Prostate gland (tissue), 2 donors: ENCODE results near the gene TIMP2. TPM values are rescaled to one million over a fixed set of nuclear protein-coding genes. Genes with fewer than 3 reads are reported as not detected.

ENCODE experiments used
- DNase-seq: peaks from one replicate; pipeline ENCODE4 v3.0.0-alpha.2; 2019; ENCODE audit warnings: low spot score
- H3K27ac ChIP-seq, 2 donors: fragments of 200-600 bp; sonication (generic); 2 replicates each; pipeline ENCODE4 v1.5.1; 2017 to 2019
- H3K27me3 ChIP-seq: fragments of 200-600 bp; sonication (generic); replicated peaks from 2 replicates; pipeline ENCODE4 v1.5.1; 2019; ENCODE audit not compliant: insufficient read depth
- H3K36me3 ChIP-seq, 2 donors: fragments of 200-600 bp; sonication (generic); 1 replicate in 1 of 2; 2 replicates in 1 of 2; pipeline versions ENCODE4 v1.5.1 to v1.8.1; 2017 to 2019
- H3K4me1 ChIP-seq: fragments of 200-600 bp; sonication (generic); replicated peaks from 2 replicates; pipeline ENCODE4 v1.5.1; 2019
- H3K4me3 ChIP-seq, 2 donors: fragments of 200-600 bp; sonication (generic); 2 replicates each; pipeline ENCODE4 v1.5.1; 2017 to 2019
- H3K9me3 ChIP-seq: fragments of 200-600 bp; sonication (generic); 2 replicates; pipeline ENCODE4 v1.5.1; 2017
- POLR2A ChIP-seq: fragments of 450-650 bp; IDR thresholded peaks from one replicate; pipeline ENCODE4 v1.6.1; 2016; ENCODE audit warnings: antibody characterized with exemption, mild to moderate bottlenecking
- POLR2AphosphoS5 ChIP-seq: sonication (generic); formaldehyde crosslinking; IDR thresholded peaks from one replicate; pipeline ENCODE4 v1.6.1; 2017; ENCODE audit warnings: antibody characterized with exemption
- WGBS: methylation state at CpG from one replicate; pipeline ENCODE4 v1.1.5; 2018; 5-methylcytosine and 5-hydroxymethylcytosine counted together
- intact Hi-C: fragments of 100-400 bp; cut with DNase I; formaldehyde crosslinking; loops from one replicate; pipeline ENCODE4 v1.14.2; 2022
- total RNA-seq, 2 donors: library from RNA; depleted of rRNA; stranded (reverse); fragments of >200 nt; gene quantifications; one replicate each; pipeline ENCODE4 v1.1.0, GENCODE V29; 2016
- TF ChIP-seq, protein P1 (sequence below), 4 experiments: fragments of 200-600 bp in 2 of 4; fragments of 450-650 bp in 2 of 4; sonication (generic) in 2 of 4; IDR thresholded peaks; 1 replicate in 3 of 4; 2 replicates in 1 of 4; pipeline ENCODE4 v1.5.1; 2016 to 2019; ENCODE audit warnings: antibody characterized with exemption in 4 of 4, mild to moderate bottlenecking in 2 of 4, moderate library complexity in 2 of 4

Gene TIMP2
- total RNA-seq, 2 donors from 2014 or later: 54.5 to 500 TPM

DNA sequence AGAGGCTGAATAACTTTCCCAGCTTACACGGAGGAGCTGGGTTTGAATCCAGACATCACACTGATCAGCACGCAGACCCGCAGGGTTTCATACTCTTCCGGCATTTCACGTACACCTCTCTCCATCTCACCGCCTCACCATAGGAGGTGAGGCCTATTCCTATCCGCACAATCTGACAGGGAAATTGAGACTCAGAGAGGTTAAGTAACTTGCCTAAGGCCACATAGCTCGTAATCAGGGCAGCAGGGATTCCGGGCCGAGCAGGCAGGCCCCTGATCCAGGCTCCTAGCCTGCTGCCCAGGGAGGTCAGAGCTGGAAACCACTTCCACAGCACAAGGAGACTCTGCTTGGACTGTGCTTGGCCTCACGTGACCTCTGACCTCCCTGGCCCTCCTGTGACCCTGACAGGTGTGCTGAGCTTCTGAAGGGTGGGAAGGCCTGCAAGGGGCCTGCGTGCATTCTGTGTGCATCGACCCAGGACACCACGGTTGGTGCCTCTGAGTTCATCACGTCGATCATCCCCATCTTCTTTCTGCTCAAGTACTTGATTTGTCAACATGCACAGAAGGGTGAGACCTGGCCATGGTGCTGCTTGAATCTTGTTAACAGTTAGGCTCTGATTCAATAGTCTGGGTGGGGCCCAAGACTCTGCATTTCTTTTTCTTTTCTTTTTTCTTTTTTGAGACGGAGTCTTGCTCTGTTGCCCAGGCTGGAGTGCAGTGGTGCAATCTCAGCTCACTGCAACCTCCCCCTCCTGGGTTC lies 26.9 kb downstream of the TIMP2 start:
- Histone ChIP-seq H3K27ac (no peak overlapping the region), H3K27me3 (no peaks in the 10 kb centered on the region), H3K36me3 (no peaks in the 10 kb centered on the region), H3K4me1 (no peaks in the 10 kb centered on the region), H3K9me3 (no peaks in the 10 kb centered on the region), H3K4me3 (no peak overlapping the region)
- TF ChIP-seq POLR2AphosphoS5: no peak
- TF ChIP-seq, protein P1, sequence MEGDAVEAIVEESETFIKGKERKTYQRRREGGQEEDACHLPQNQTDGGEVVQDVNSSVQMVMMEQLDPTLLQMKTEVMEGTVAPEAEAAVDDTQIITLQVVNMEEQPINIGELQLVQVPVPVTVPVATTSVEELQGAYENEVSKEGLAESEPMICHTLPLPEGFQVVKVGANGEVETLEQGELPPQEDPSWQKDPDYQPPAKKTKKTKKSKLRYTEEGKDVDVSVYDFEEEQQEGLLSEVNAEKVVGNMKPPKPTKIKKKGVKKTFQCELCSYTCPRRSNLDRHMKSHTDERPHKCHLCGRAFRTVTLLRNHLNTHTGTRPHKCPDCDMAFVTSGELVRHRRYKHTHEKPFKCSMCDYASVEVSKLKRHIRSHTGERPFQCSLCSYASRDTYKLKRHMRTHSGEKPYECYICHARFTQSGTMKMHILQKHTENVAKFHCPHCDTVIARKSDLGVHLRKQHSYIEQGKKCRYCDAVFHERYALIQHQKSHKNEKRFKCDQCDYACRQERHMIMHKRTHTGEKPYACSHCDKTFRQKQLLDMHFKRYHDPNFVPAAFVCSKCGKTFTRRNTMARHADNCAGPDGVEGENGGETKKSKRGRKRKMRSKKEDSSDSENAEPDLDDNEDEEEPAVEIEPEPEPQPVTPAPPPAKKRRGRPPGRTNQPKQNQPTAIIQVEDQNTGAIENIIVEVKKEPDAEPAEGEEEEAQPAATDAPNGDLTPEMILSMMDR (IDR thresholded peaks at IDR 0.05): no peak
- no peak for TF ChIP-seq POLR2A
- 80% methylated on average over 17 of the region's 17 CpGs for WGBS
- no peak for DNase-seq
- intact Hi-C loops: no loop called here

DNA sequence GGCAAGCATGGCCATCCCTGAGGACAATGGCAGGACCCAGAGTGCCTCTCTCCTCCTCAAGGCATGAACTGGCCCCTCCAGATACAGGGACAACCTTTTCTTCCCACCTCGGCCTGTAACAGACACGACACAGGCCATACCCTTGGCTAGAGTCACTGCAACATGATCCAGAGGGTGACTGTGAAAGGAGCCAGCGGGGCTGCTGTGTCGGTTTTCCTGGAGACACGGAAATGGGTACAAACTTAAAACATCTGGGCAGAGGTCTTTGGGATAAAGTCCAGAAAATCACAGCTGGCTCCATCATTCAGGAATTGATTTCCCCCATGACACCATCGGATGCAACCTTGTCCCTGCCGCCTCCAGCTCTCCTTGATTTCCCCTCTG lies 27.5 kb downstream of the TIMP2 start:
- no peaks in the 10 kb centered on the region for H3K27me3 ChIP-seq
- no peak overlapping the region for H3K27ac ChIP-seq
- no peaks in the 10 kb centered on the region for H3K36me3 ChIP-seq
- DNase-seq: no peak
- H3K4me3 ChIP-seq: no peak overlapping the region
- H3K4me1 ChIP-seq: no peaks in the 10 kb centered on the region
- H3K9me3 ChIP-seq: no peaks in the 10 kb centered on the region
- TF ChIP-seq, protein P1 (IDR thresholded peaks at IDR 0.05): no peak
- TF ChIP-seq POLR2A: no peak
- intact Hi-C loops: no loop called here
- 65% methylated on average over 7 of the region's 7 CpGs for WGBS

DNA sequence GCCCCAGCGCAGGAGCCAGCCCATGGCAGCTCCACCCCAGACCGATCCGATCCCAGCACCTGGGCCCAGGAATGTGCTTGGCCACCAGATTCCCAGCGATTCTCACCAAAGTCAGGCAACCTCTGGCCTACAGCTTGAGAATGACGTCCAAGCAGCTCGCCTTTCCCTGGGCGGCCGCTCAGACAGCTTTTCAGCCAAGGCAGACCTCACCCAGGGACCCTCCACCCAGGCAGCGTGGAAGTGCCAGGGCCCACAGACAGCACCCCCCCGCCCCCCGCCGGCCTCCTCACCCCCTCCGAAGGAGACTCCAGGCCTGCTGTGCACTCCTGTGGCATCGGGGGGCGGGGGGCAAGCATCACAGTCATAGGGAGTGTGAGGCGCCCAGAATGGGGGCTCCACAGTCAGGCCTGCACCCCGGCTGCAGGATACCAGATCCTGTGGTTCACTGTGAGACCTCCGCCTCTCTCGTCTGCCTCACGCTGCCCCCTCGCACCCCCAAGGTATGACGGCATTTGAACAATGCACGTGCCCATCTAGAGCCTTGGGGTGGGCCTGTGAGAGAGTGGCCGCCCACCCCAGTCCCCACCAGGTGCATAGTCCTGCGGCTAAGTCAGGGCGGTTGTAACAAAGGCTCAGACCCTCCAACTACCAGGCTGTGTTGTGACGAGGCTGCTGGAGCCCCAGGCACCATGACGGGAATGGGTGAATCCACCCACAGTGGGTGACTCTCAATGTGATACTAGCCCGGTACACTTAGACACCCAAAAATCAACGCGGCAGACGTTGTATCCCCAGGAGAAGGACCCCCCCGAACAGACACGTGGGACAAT lies 28.1 kb downstream of the TIMP2 start:
- Histone ChIP-seq H3K27me3 (no peaks in the 10 kb centered on the region), H3K4me3 (no peak overlapping the region), H3K4me1 (no peaks in the 10 kb centered on the region), H3K36me3 (no peaks in the 10 kb centered on the region), H3K9me3 (no peaks in the 10 kb centered on the region), H3K27ac (peak overlapping the region in 1 of 2 donors; percentile 44)
- 83% methylated on average over 31 of the region's 34 CpGs for WGBS
- intact Hi-C loops: no loop called here
- TF ChIP-seq, protein P1 (IDR thresholded peaks at IDR 0.05): no peak
- TF ChIP-seq POLR2A (no peak), POLR2AphosphoS5 (no peak)
- no peak for DNase-seq

DNA sequence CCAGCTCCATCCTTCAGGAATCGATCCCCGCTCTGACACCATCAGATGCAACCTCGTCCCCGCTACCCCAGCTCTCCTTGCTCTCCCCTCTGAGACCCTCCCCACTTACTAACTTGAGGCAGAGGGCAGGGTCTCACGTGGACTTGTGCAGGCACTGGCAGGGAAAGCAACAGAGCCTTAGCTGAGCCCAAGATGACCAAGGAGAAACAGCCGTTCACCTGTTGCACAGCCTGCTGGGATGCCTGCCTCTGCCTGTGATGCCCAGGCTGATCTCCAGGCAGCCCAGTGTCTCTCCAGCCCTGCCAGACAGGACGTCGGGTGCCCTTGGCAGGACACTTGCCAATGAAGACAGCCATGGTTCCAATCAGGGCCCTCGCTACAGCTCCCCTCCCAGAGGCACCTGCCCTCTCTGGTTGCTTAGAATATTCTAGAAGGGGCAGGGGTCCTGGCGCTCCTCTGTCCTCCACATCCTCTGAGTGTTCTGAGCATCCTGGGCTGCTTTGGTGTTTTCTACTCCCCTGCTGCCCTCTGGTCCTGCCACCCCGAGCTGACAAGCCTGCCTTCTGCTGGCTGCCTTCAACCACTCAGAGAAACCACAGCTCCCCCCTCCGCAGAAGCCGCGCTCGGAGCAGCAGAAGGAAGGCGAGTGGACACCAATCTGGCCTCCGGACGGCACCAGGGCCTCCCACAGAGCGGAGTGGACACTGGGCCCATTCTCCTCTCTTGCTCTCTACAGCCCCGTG lies 28.9 kb downstream of the TIMP2 start:
- WGBS: 66% methylated on average over 14 of the region's 20 CpGs
- H3K4me1 ChIP-seq: no peaks in the 10 kb centered on the region
- H3K4me3 ChIP-seq: no peak overlapping the region
- intact Hi-C loops: no loop called here
- no peaks in the 10 kb centered on the region for H3K9me3 ChIP-seq
- H3K27me3 ChIP-seq: no peaks in the 10 kb centered on the region
- no peaks in the 10 kb centered on the region for H3K36me3 ChIP-seq
- DNase-seq: no peak
- TF ChIP-seq POLR2A (no peak), POLR2AphosphoS5 (no peak)
- TF ChIP-seq, protein P1 (IDR thresholded peaks at IDR 0.05): no peak
- H3K27ac ChIP-seq: peak overlapping the region in 1 of 2 donors; percentile 44
